Peyer's patch (tissue), 4 donors: ENCODE measurements around the gene SURF2. TPM values are rescaled to one million over a fixed set of nuclear protein-coding genes. Genes with fewer than 3 reads are reported as not detected.

Source experiments
- DNase-seq, 3 donors: peaks; one replicate each; pipeline ENCODE4 v3.0.0-alpha.2; 2017 to 2019
- H3K27ac ChIP-seq, 4 donors: fragments of 200-600 bp; sonication (generic); one replicate each; pipeline ENCODE4 v1.5.1; 2016 to 2019
- H3K27me3 ChIP-seq, 2 donors: fragments of 200-600 bp; sonication (generic); one replicate each; pipeline ENCODE4 v1.5.1; 2019
- H3K36me3 ChIP-seq, 3 donors: fragments of 200-600 bp; sonication (generic); one replicate each; pipeline ENCODE4 v1.5.1; 2016 to 2019
- H3K4me1 ChIP-seq, 4 donors: fragments of 200-600 bp; sonication (generic); one replicate each; pipeline ENCODE4 v1.5.1; 2016 to 2019
- H3K4me3 ChIP-seq, 4 donors: fragments of 200-600 bp; sonication (generic); 1 replicate in 3 of 4; 2 replicates in 1 of 4; pipeline ENCODE4 v1.5.1; 2016 to 2019; ENCODE audit warnings: mild to moderate bottlenecking in 1 of 4
- H3K9me3 ChIP-seq, 4 donors: fragments of 200-600 bp; sonication (generic); one replicate each; pipeline ENCODE4 v1.5.1; 2016 to 2019; ENCODE audit warnings: mild to moderate bottlenecking in 1 of 4
- CTCF ChIP-seq, 6 experiments: fragments of 450-650 bp in 4 of 6; fragments of 200-600 bp in 2 of 6; sonication (generic) in 1 of 6; IDR thresholded peaks; one replicate each; pipeline ENCODE4 v1.5.1; 2017 to 2019; ENCODE audit warnings: antibody characterized with exemption in 6 of 6, mild to moderate bottlenecking in 3 of 6, moderate library complexity in 1 of 6
- POLR2A ChIP-seq, 2 donors: fragments of 450-650 bp; IDR thresholded peaks; one replicate each; pipeline ENCODE4 v1.5.1; 2017; ENCODE audit warnings: antibody characterized with exemption in 2 of 2, mild to moderate bottlenecking in 2 of 2, moderate library complexity in 2 of 2
- total RNA-seq, 4 donors: library from RNA; depleted of rRNA; stranded (reverse); fragments of >200 nt; gene quantifications; one replicate each; pipeline ENCODE4 v1.1.0, GENCODE V29; 2016

Gene SURF2
- total RNA-seq, 4 donors from 2014 or later: 5.4 to 18.9 (median 15.3) TPM

GRCh38 chr9:133344071-133344470 lies 12.3 kb upstream of the SURF2 start:
- Histone ChIP-seq H3K9me3 (no peaks in the 10 kb centered on the region), H3K4me3 (no peak overlapping the region), H3K36me3 (peaks cover 0 to 59% (median 0%) of the 10 kb centered on the region in 3 donors), H3K27me3 (no peaks in the 10 kb centered on the region), H3K4me1 (peaks cover 0 to 36% (median 17%) of the 10 kb centered on the region in 4 donors), H3K27ac (no peak overlapping the region)
- no peak for DNase-seq
- TF ChIP-seq CTCF (IDR thresholded peaks at IDR 0.05) (no peak), POLR2A (IDR thresholded peaks at IDR 0.05) (no peak)

DNA sequence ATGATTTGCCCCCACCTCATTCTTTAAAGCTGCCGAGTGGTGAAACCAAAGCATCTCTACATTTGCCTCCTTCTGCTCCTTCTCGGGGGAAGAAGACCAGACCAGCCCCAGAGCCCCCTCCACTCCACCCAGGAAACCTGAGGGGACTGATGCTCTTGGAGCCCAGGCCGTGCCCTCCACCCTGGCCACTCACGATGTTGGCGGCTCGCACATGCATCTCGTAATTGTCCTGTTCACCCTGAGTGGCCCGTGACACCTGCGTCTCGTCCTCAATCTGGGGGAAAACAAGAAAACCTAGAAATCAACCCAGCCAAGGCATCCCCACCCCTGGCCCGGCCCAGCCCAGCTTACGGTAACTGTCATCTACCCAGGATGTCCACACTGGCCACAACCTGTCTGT lies 11.4 kb upstream of the SURF2 start:
- Histone ChIP-seq H3K36me3 (peaks cover 0 to 68% (median 1%) of the 10 kb centered on the region in 3 donors), H3K4me3 (no peak overlapping the region), H3K27ac (no peak overlapping the region), H3K9me3 (no peaks in the 10 kb centered on the region), H3K27me3 (no peaks in the 10 kb centered on the region), H3K4me1 (peaks cover 0 to 42% (median 25%) of the 10 kb centered on the region in 4 donors)
- TF ChIP-seq POLR2A (IDR thresholded peaks at IDR 0.05): no peak
- no peak for TF ChIP-seq CTCF (IDR thresholded peaks at IDR 0.05)
- DNase-seq: no peak

DNA sequence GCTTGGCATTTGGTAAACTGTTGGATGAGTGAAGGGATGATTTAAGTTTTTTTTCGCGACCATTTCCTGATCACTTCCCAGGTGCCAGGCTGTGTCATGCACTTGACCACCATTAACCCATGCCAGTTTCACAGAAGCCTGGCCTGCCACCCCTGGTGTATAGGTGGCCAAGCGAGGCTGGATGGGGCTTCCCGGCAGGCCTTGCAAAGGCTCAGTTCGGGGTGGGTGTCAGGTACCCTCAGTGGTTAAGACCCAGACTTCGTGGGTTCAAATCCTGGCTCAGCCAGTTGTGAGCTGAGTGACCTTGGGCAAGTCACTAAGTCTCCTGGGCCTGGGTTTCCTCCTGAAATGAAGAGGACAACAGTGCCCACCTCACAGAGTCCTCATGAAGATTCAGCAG lies 10.8 kb upstream of the SURF2 start:
- H3K36me3 ChIP-seq: peaks cover 0 to 68% (median 3%) of the 10 kb centered on the region in 3 donors
- no peak overlapping the region for H3K4me3 ChIP-seq
- H3K27me3 ChIP-seq: no peaks in the 10 kb centered on the region
- H3K9me3 ChIP-seq: no peaks in the 10 kb centered on the region
- H3K27ac ChIP-seq: peak overlapping the region in 1 of 4 donors; percentile 11
- no peak for DNase-seq
- no peak for TF ChIP-seq POLR2A (IDR thresholded peaks at IDR 0.05)
- TF ChIP-seq CTCF (IDR thresholded peaks at IDR 0.05): no peak
- H3K4me1 ChIP-seq: peaks cover 0 to 40% (median 25%) of the 10 kb centered on the region in 4 donors

DNA sequence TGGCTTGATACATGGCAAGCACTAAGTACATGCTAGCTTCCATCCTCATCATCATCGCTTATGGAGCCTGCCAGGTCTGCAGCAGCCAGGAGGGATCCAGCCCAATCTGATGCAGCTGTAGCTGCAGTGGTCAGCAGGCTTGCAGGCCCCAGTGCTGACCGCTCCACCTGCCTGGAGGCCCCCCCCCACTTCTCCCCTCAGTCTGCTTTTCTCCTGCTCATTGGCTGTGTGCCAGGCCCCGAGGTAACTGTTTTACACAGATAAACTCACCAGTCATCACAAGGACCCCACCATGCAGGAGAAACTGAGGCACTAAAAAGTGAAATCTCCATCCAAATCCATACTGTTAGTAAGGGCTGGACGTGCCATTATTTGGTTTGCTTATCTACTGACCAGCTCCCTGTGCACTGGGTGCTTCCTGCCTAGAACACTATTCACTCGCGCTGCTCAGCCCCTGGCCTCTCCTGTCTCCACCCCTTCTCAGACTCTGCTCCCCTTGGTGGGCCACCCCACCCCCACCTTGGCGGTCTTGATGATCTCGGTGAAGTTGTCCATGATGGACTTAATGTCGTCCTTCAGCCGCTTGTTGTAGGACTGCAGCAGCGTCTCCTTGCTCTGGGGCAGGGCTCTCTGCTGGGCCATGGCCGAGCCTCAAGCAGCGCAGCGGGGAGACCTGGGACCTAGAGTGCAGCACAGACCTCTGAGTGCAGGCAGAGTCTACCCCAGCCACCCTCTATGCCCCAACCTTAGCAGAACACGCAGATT lies 10.1 kb upstream of the SURF2 start:
- Histone ChIP-seq H3K27ac (peak overlapping the region; percentile 87 to 92 (median 90)), H3K36me3 (peaks cover 0 to 68% (median 3%) of the 10 kb centered on the region in 3 donors)
- TF ChIP-seq CTCF (IDR thresholded peaks at IDR 0.05) (no peak), POLR2A (IDR thresholded peaks at IDR 0.05) (no peak)

DNA sequence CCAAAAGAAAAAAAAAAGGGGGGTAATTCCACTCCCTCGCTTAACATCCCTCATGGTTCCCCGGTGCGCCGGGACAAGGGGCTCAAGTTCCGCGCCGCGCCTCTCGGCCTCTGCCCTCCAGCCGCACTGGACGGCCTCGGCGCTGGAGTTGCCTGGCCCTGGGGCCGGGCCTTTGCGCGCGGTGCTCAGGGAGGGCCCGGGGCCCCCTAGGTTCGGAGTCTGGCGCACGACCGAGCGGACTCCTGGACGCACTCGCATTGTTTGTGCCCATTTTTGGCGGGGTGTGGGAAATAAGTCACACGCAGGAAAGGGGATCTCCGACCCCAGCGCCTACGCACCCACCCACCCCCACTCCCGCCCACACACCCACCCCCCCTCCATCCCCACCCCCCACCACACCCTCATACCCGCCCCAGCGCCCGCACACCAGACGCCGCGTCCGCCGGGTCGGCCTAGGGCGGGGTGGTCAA lies 8.8 kb upstream of the SURF2 start:
- Histone ChIP-seq H3K9me3 (no peaks in the 10 kb centered on the region), H3K4me1 (peaks cover 0 to 28% (median 23%) of the 10 kb centered on the region in 4 donors), H3K27ac (peak overlapping the region; percentile 87 to 92 (median 90)), H3K4me3 (peak overlapping the region; percentile 84 to 99 (median 94)), H3K27me3 (no peaks in the 10 kb centered on the region), H3K36me3 (peaks cover 0 to 68% (median 3%) of the 10 kb centered on the region in 3 donors)
- peak in 1 of 3 donors; percentile 73 for DNase-seq
- TF ChIP-seq CTCF (IDR thresholded peaks at IDR 0.05): peak in 1 of 6 experiments; percentile 13
- TF ChIP-seq POLR2A (IDR thresholded peaks at IDR 0.05): no peak

More for the DNA sequence above, 10.1 kb upstream of the SURF2 start:
- Histone ChIP-seq H3K4me3 (peak overlapping the region; percentile 84 to 99 (median 94)), H3K27me3 (no peaks in the 10 kb centered on the region), H3K4me1 (peaks cover 0 to 34% (median 25%) of the 10 kb centered on the region in 4 donors), H3K9me3 (no peaks in the 10 kb centered on the region)
- peak in 1 of 3 donors; percentile 40 for DNase-seq
